ENCODE data around the gene SMPX.

Gene SMPX

GRCh38 chrX:21730026-21730425, 27.9 kb downstream of the SMPX start:
- ATAC-seq, result no peak
- no peak for TF ChIP-seq ESRRG (CRISPR knock-in tag; IDR thresholded peaks at IDR 0.05)
- no peak for TF ChIP-seq PPARA (CRISPR knock-in tag; IDR thresholded peaks at IDR 0.05; ENCODE audit: borderline replicate concordance)
- no peak for TF ChIP-seq ZNF8 (CRISPR knock-in tag; IDR thresholded peaks at IDR 0.05)
- TF ChIP-seq CREB5 (CRISPR knock-in tag; IDR thresholded peaks at IDR 0.05; ENCODE audit: low read depth), result no peak
- TF ChIP-seq TOX (CRISPR knock-in tag; IDR thresholded peaks at IDR 0.05; ENCODE audit: borderline replicate concordance), result no peak
- TF ChIP-seq ZNF70 (CRISPR knock-in tag; IDR thresholded peaks at IDR 0.05), result no peak
- TF ChIP-seq BACH2 (CRISPR knock-in tag; IDR thresholded peaks at IDR 0.05; ENCODE audit: borderline replicate concordance), result no peak
- no peak for TF ChIP-seq ARNTL (CRISPR knock-in tag; IDR thresholded peaks at IDR 0.05; ENCODE audit: borderline replicate concordance, low read depth)
- TF ChIP-seq ZFP3 (CRISPR knock-in tag; IDR thresholded peaks at IDR 0.05), result no peak
- TF ChIP-seq CSRNP3 (CRISPR knock-in tag; IDR thresholded peaks at IDR 0.05), result no peak

- TF ChIP-seq BACH2 (CRISPR knock-in tag; IDR thresholded peaks at IDR 0.05; ENCODE audit: borderline replicate concordance), result no peak
- TF ChIP-seq PPARA (CRISPR knock-in tag; IDR thresholded peaks at IDR 0.05; ENCODE audit: borderline replicate concordance), result no peak
- no peak for TF ChIP-seq CREB5 (CRISPR knock-in tag; IDR thresholded peaks at IDR 0.05; ENCODE audit: low read depth)
- TF ChIP-seq TOX (CRISPR knock-in tag; IDR thresholded peaks at IDR 0.05; ENCODE audit: borderline replicate concordance), result no peak
- TF ChIP-seq OSR1 (CRISPR knock-in tag; IDR thresholded peaks at IDR 0.05), result no peak
- no peak for TF ChIP-seq ZFP30 (CRISPR knock-in tag; IDR thresholded peaks at IDR 0.05)
- TF ChIP-seq ZNF565 (CRISPR knock-in tag; conservative IDR thresholded peaks at IDR 0.05; ENCODE audit: low read depth), result no peak
- no peak for TF ChIP-seq ESRRG (CRISPR knock-in tag; IDR thresholded peaks at IDR 0.05)
- TF ChIP-seq POU6F1 (CRISPR knock-in tag; IDR thresholded peaks at IDR 0.05; ENCODE audit: borderline replicate concordance, low read depth), result no peak
- no peak for TF ChIP-seq SNAI2 (CRISPR knock-in tag; IDR thresholded peaks at IDR 0.05)
- TF ChIP-seq ZFP3 (CRISPR knock-in tag; IDR thresholded peaks at IDR 0.05), result no peak
- no peak for TF ChIP-seq TSHZ2 (CRISPR knock-in tag; IDR thresholded peaks at IDR 0.05)
- no peak for TF ChIP-seq TCF4 (CRISPR knock-in tag; IDR thresholded peaks at IDR 0.05; ENCODE audit: borderline replicate concordance)
- no peak for TF ChIP-seq ZNF70 (CRISPR knock-in tag; IDR thresholded peaks at IDR 0.05)
- no peak for TF ChIP-seq ARNTL (CRISPR knock-in tag; IDR thresholded peaks at IDR 0.05; ENCODE audit: borderline replicate concordance, low read depth)
- TF ChIP-seq CSDC2 (CRISPR knock-in tag; IDR thresholded peaks at IDR 0.05), result no peak
- no peak for TF ChIP-seq ISL1 (CRISPR knock-in tag; IDR thresholded peaks at IDR 0.05)
- TF ChIP-seq CSRNP3 (CRISPR knock-in tag; IDR thresholded peaks at IDR 0.05), result no peak
- no peak for ATAC-seq
Measured at GRCh38 chrX:21728276-21728968, 29.5 kb downstream of the SMPX start.
